ENCODE results near the gene EMID1. TPM values are rescaled to one million over a fixed set of nuclear protein-coding genes. Genes with fewer than 3 reads are reported as not detected.

EMID1 gene
- polyA plus RNA-seq, 1 donor (not counting 4 experiments of a cell fraction or from before 2014, with no cell fraction given) = not detected

GRCh38 chr22:29224859-29225410 lies 19.2 kb downstream of the EMID1 start:
- FAIRE-seq (no peak), DNase-seq (ENCODE audit: low read depth, low spot score) (no peak)
- Histone ChIP-seq H2AFZ (ENCODE audit: control insufficient read depth, low read length) (no peak overlapping the region), H3K4me2 (ENCODE audit: control insufficient read depth, extremely low read depth, insufficient read depth, low read depth, low read length) (no peak overlapping the region), H3K4me1 (ENCODE audit: control insufficient read depth, extremely low read depth, insufficient read depth, low read length) (no peaks in the 10 kb centered on the region), H3K9me3 (ENCODE audit: control insufficient read depth, low read depth, low read length) (no peaks in the 10 kb centered on the region), H3K36me3 (ENCODE audit: control insufficient read depth in 2 of 2, extremely low read depth in 1 of 2, insufficient read depth in 2 of 2, low read length in 2 of 2) (no peaks in the 10 kb centered on the region), H4K20me1 (ENCODE audit: control insufficient read depth, extremely low read depth, insufficient read depth, low read length) (no peaks in the 10 kb centered on the region), H3K27me3 (ENCODE audit: control insufficient read depth, extremely low read depth, insufficient read depth, low read length) (peaks cover 15% of the 10 kb centered on the region), H3K27ac (ENCODE audit: control insufficient read depth, insufficient read depth, low read length) (no peak overlapping the region), H3K79me2 (ENCODE audit: control insufficient read depth, insufficient read depth, low read length) (no peaks in the 10 kb centered on the region), H3K4me3 (ENCODE audit: control insufficient read depth in 2 of 3, extremely low read depth in 1 of 3, insufficient read depth in 2 of 3, low read depth in 1 of 3, low read length in 3 of 3) (no peak overlapping the region), H3K9me1 (ENCODE audit: control insufficient read depth, extremely low read depth, insufficient read depth, low read length) (no peaks in the 10 kb centered on the region), H3K9ac (ENCODE audit: control insufficient read depth, extremely low read depth, insufficient read depth, low read length) (no peak overlapping the region)
- TF ChIP-seq CTCF (optimal IDR thresholded peaks at IDR 0.05 in 1 of 3, IDR thresholded peaks at IDR 0.05 in 1 of 3, conservative IDR thresholded peaks at IDR 0.05 in 1 of 3; ENCODE audit: extremely low read depth in 1 of 3, insufficient read depth in 2 of 3, low read length in 3 of 3) (no peak), EZH2 (IDR thresholded peaks at IDR 0.05; ENCODE audit: low read length) (no peak)
- dilution Hi-C loops (cut with MboI; ENCODE audit: extremely low pct_ligation_motif_present, low sequenced_read_pairs) = no loop called here

GRCh38 chr22:29225422-29226090 lies 19.9 kb downstream of the EMID1 start:
- TF ChIP-seq EZH2 (IDR thresholded peaks at IDR 0.05; ENCODE audit: low read length) = no peak
- TF ChIP-seq CTCF (optimal IDR thresholded peaks at IDR 0.05 in 1 of 3, IDR thresholded peaks at IDR 0.05 in 1 of 3, conservative IDR thresholded peaks at IDR 0.05 in 1 of 3; ENCODE audit: extremely low read depth in 1 of 3, insufficient read depth in 2 of 3, low read length in 3 of 3) = no peak
- Histone ChIP-seq H3K4me3 (ENCODE audit: control insufficient read depth in 2 of 3, extremely low read depth in 1 of 3, insufficient read depth in 2 of 3, low read depth in 1 of 3, low read length in 3 of 3) (no peak overlapping the region), H2AFZ (ENCODE audit: control insufficient read depth, low read length) (no peak overlapping the region), H3K9ac (ENCODE audit: control insufficient read depth, extremely low read depth, insufficient read depth, low read length) (no peak overlapping the region), H3K27me3 (ENCODE audit: control insufficient read depth, extremely low read depth, insufficient read depth, low read length) (peaks cover 15% of the 10 kb centered on the region), H4K20me1 (ENCODE audit: control insufficient read depth, extremely low read depth, insufficient read depth, low read length) (no peaks in the 10 kb centered on the region), H3K4me2 (ENCODE audit: control insufficient read depth, extremely low read depth, insufficient read depth, low read depth, low read length) (no peak overlapping the region), H3K27ac (ENCODE audit: control insufficient read depth, insufficient read depth, low read length) (no peak overlapping the region), H3K79me2 (ENCODE audit: control insufficient read depth, insufficient read depth, low read length) (no peaks in the 10 kb centered on the region), H3K4me1 (ENCODE audit: control insufficient read depth, extremely low read depth, insufficient read depth, low read length) (no peaks in the 10 kb centered on the region), H3K9me1 (ENCODE audit: control insufficient read depth, extremely low read depth, insufficient read depth, low read length) (no peaks in the 10 kb centered on the region), H3K9me3 (ENCODE audit: control insufficient read depth, low read depth, low read length) (no peaks in the 10 kb centered on the region), H3K36me3 (ENCODE audit: control insufficient read depth in 2 of 2, extremely low read depth in 1 of 2, insufficient read depth in 2 of 2, low read length in 2 of 2) (no peaks in the 10 kb centered on the region)
- DNase-seq (ENCODE audit: low read depth, low spot score) = no peak
- dilution Hi-C loops (cut with MboI; ENCODE audit: extremely low pct_ligation_motif_present, low sequenced_read_pairs) = no loop called here
- FAIRE-seq = no peak

Data from keratinocyte (primary cell).